ENCODE data around the gene OBP2A.

GRCh38 chr9:135507104-135508035 is 38.6 kb upstream of the OBP2A start:
- TF ChIP-seq POLR2AphosphoS5 (IDR thresholded peaks at IDR 0.05; ENCODE audit: borderline replicate concordance, low read depth, low read length) (no peak), EZH2 (IDR thresholded peaks at IDR 0.05) (no peak)

All from SK-N-MC (cell line).